Parathyroid adenoma (tissue), 2 donors: ENCODE data around the gene ENPEP.

ENCODE experiments used
- H2AFZ ChIP-seq: fragments of 300-600 bp; sonication (generic); one replicate; pipeline ENCODE4 v1.7.0; 2017; ENCODE audit warnings: antibody characterized with exemption, mild to moderate bottlenecking
- H3K27ac ChIP-seq: fragments of 300-600 bp; sonication (generic); one replicate; pipeline ENCODE4 v1.7.0; 2017
- H3K27me3 ChIP-seq: fragments of 300-600 bp; sonication (generic); one replicate; pipeline ENCODE4 v1.7.0; 2017; ENCODE audit warnings: low read length; ENCODE audit not compliant: control insufficient read depth, insufficient read depth
- H3K36me3 ChIP-seq: fragments of 300-600 bp; sonication (generic); one replicate; pipeline ENCODE4 v1.7.0; 2017; ENCODE audit warnings: low read length; ENCODE audit not compliant: control insufficient read depth, insufficient read depth
- H3K4me1 ChIP-seq: fragments of 300-600 bp; sonication (generic); one replicate; pipeline ENCODE4 v1.7.0; 2017; ENCODE audit warnings: control low read depth
- H3K4me2 ChIP-seq: fragments of 300-600 bp; sonication (generic); one replicate; pipeline ENCODE4 v1.7.0; 2017; ENCODE audit warnings: low read length
- H3K4me3 ChIP-seq: fragments of 300-600 bp; sonication (generic); one replicate; pipeline ENCODE4 v1.7.0; 2017; ENCODE audit warnings: low read depth, low read length
- H3K79me2 ChIP-seq: fragments of 300-600 bp; sonication (generic); one replicate; pipeline ENCODE4 v1.7.0; 2017; ENCODE audit warnings: control low read depth
- H3K9ac ChIP-seq: fragments of 300-600 bp; sonication (generic); one replicate; pipeline ENCODE4 v1.7.0; 2017; ENCODE audit warnings: mild to moderate bottlenecking
- H3K9me3 ChIP-seq: fragments of 300-600 bp; sonication (generic); one replicate; pipeline ENCODE4 v1.7.0; 2017; ENCODE audit warnings: low read length; ENCODE audit not compliant: control insufficient read depth
- TF ChIP-seq, protein P1 (sequence below): fragments of 300-600 bp; sonication (generic); IDR thresholded peaks from one replicate; pipeline ENCODE4 v1.7.0; 2017; ENCODE audit warnings: antibody characterized with exemption, mild to moderate bottlenecking
- donor health status: primary hyperparathyroidism.

Gene ENPEP

DNA sequence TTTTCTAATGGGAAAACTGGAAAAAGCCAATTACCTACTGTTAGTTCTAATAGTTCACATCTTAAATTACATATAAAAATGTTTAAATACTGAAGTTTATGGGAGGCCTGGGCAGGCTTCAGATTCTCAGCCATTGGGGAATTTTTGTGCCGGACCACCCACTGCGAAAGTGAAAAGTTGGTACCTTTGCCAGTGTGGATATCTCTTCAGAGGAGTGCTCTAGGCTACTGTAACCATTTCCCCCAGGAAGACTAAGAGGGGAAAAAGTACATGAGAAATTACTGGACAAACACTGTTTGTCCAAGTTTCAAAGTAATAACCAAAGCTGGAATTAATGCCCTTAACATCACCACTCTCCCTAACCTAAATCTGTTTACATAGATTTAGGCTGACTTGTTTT is 126.1 kb downstream of the ENPEP start:
- no peaks in the 10 kb centered on the region for H3K9me3 ChIP-seq
- TF ChIP-seq, protein P1, sequence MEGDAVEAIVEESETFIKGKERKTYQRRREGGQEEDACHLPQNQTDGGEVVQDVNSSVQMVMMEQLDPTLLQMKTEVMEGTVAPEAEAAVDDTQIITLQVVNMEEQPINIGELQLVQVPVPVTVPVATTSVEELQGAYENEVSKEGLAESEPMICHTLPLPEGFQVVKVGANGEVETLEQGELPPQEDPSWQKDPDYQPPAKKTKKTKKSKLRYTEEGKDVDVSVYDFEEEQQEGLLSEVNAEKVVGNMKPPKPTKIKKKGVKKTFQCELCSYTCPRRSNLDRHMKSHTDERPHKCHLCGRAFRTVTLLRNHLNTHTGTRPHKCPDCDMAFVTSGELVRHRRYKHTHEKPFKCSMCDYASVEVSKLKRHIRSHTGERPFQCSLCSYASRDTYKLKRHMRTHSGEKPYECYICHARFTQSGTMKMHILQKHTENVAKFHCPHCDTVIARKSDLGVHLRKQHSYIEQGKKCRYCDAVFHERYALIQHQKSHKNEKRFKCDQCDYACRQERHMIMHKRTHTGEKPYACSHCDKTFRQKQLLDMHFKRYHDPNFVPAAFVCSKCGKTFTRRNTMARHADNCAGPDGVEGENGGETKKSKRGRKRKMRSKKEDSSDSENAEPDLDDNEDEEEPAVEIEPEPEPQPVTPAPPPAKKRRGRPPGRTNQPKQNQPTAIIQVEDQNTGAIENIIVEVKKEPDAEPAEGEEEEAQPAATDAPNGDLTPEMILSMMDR: no peak

DNA sequence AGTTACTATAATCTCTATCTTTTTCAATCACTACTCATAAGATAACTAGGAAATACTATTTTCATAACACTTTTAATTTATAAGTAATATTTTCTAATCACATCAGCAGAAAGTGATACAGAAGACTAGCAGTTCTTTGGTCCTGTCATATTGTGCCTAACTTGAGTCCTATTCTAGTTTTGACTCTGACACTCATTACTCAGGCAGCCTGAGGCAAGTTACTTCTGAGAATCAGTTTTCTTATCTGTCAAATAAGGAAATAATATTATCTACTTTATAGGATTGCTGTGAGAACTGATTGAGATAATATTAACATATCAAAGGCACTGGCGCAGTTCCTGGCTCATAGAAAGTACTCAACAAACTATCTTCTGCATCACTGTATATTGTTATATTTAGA is 129.1 kb downstream of the ENPEP start:
- Histone ChIP-seq H3K27me3 (no peaks in the 10 kb centered on the region), H3K9me3 (no peaks in the 10 kb centered on the region), H3K36me3 (no peaks in the 10 kb centered on the region), H3K79me2 (no peaks in the 10 kb centered on the region), H3K9ac (no peak overlapping the region), H3K4me1 (no peaks in the 10 kb centered on the region), H3K27ac (no peak overlapping the region), H3K4me3 (no peak overlapping the region), H3K4me2 (no peak overlapping the region), H2AFZ (no peak overlapping the region)
- TF ChIP-seq, protein P1: no peak

More for the DNA sequence above, 126.1 kb downstream of the ENPEP start:
- H2AFZ ChIP-seq: no peak overlapping the region
- no peak overlapping the region for H3K9ac ChIP-seq
- no peak overlapping the region for H3K4me3 ChIP-seq
- no peaks in the 10 kb centered on the region for H3K36me3 ChIP-seq
- H3K4me1 ChIP-seq: no peaks in the 10 kb centered on the region
- no peaks in the 10 kb centered on the region for H3K79me2 ChIP-seq
- H3K27me3 ChIP-seq: no peaks in the 10 kb centered on the region
- H3K4me2 ChIP-seq: no peak overlapping the region
- no peak overlapping the region for H3K27ac ChIP-seq

DNA sequence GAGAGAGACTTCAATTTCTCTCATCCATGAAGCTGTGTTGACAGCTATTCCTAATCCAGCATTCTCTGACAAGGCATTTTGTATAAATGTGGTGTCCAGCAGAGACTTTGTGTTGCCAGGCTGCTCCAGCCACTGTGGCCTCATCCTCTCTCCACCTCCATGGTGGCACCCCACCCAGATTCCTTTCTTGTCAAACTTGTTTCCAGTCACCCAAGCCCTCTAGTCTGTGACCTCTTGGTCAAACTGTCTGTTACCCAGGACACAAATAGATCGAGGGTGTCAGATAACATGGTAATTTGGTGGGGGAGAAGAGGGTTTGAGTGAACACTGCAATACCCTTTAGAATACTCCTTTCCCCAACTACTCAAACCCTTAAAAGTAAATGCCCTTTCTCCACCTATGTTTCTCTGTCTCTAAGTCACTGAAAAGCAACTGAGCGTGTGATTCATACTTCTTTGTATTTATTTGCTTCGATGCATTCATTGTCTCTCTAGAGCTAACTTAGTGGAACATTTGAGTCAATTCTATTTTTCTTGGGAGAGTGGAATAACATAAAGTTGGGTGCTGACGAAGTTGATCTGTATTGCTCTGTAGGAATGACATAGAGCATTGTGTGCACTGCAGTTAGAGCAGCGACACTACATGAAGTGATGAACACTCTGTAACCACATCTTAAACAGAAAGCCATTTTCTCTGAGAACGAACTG is 133.2 kb downstream of the ENPEP start:
- H3K9ac ChIP-seq: no peak overlapping the region
- no peak overlapping the region for H3K4me2 ChIP-seq
- no peaks in the 10 kb centered on the region for H3K9me3 ChIP-seq
- TF ChIP-seq, protein P1: no peak
- H3K4me3 ChIP-seq: no peak overlapping the region
- H3K79me2 ChIP-seq: no peaks in the 10 kb centered on the region
- no peaks in the 10 kb centered on the region for H3K4me1 ChIP-seq
- no peaks in the 10 kb centered on the region for H3K36me3 ChIP-seq
- H3K27ac ChIP-seq: no peak overlapping the region
- H3K27me3 ChIP-seq: peaks cover 9% of the 10 kb centered on the region
- H2AFZ ChIP-seq: no peak overlapping the region

DNA sequence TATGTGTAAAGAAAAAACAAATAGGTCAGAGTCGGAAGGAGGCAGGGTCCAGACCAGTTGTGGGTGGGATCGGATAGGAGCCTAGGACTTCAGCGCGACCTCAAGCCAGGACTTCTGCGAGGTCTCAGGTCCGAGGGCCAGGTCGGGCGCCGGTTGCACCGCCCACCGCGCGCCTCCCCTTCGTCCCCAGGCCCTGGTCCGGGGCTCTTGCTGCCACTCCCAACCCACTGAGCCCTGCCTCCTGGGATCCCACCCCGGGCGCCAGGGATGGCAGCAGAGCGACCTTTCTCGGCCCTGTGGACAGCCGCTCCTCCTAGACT is 134.6 kb downstream of the ENPEP start:
- Histone ChIP-seq H3K27me3 (peaks cover 10% of the 10 kb centered on the region), H2AFZ (no peak overlapping the region), H3K4me3 (no peak overlapping the region), H3K4me1 (no peaks in the 10 kb centered on the region), H3K4me2 (no peak overlapping the region), H3K27ac (no peak overlapping the region), H3K36me3 (no peaks in the 10 kb centered on the region), H3K79me2 (no peaks in the 10 kb centered on the region), H3K9ac (no peak overlapping the region), H3K9me3 (no peaks in the 10 kb centered on the region)
- TF ChIP-seq, protein P1: no peak
